RWPE1 (cell line): ENCODE data around the gene SREBF1.

Experiments used
- CTCF ChIA-PET: fragments of 350-600 bp; sonication (Branson Sonifier 250); formaldehyde crosslinking; extraction: SDS; loops from one replicate; lab custom pipeline; 2021; lab: Yijun Ruan, JAX
- POLR2A ChIA-PET: fragments of 400-600 bp; formaldehyde crosslinking; extraction: SDS; loops from one replicate; lab custom pipeline; 2020; ENCODE audit warnings: antibody characterized with exemption; ENCODE audit not compliant: low non-redundant PET; lab: Yijun Ruan, JAX
- DNase-seq: peaks from one replicate; pipeline ENCODE4 v3.0.0; 2012; ENCODE audit warnings: low spot score
- H3K27ac ChIP-seq: fragments of 450-650 bp; 2 replicates; pipeline ENCODE4 v1.5.1; 2017
- TF ChIP-seq, protein P1 (sequence below): fragments of 450-650 bp; conservative IDR thresholded peaks from 2 replicates; pipeline ENCODE4 v1.5.1; 2017; ENCODE audit warnings: low read depth, mild to moderate bottlenecking

Gene SREBF1

DNA sequence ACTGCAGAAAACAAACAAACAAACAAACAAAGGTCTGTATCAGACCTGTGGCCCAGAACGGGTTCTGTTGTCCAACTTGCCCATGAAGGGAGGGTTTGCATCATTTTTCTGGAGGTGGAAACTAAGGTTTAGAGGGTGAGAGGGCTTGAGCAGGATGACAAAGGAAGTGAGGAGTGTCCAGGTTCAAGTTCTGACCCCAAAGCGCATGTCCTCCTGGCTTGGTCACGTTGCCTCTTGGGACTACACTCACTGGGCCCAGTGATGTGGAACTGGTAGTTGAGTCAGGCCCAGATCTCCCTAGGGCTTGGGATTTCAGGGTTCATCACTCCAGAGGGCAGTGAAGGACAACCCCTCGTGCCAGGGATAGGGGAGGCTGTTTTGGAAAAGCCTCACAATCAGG lies 1.8 kb downstream of the SREBF1 start:
- CTCF ChIA-PET = interaction anchor here (0.7 kb wide), 1 partner anchor 173 kb away, joined by 3 read pairs; no protein-coding TSS in a partner anchor
- POLR2A ChIA-PET = interaction anchor here (0.6 kb wide), 1 partner anchor 9 kb away, joined by 7 read pairs; no protein-coding TSS in a partner anchor
- TF ChIP-seq, protein P1, sequence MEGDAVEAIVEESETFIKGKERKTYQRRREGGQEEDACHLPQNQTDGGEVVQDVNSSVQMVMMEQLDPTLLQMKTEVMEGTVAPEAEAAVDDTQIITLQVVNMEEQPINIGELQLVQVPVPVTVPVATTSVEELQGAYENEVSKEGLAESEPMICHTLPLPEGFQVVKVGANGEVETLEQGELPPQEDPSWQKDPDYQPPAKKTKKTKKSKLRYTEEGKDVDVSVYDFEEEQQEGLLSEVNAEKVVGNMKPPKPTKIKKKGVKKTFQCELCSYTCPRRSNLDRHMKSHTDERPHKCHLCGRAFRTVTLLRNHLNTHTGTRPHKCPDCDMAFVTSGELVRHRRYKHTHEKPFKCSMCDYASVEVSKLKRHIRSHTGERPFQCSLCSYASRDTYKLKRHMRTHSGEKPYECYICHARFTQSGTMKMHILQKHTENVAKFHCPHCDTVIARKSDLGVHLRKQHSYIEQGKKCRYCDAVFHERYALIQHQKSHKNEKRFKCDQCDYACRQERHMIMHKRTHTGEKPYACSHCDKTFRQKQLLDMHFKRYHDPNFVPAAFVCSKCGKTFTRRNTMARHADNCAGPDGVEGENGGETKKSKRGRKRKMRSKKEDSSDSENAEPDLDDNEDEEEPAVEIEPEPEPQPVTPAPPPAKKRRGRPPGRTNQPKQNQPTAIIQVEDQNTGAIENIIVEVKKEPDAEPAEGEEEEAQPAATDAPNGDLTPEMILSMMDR = no peak
- H3K27ac ChIP-seq = peak overlapping the region; percentile 100
- no peak for DNase-seq

DNA sequence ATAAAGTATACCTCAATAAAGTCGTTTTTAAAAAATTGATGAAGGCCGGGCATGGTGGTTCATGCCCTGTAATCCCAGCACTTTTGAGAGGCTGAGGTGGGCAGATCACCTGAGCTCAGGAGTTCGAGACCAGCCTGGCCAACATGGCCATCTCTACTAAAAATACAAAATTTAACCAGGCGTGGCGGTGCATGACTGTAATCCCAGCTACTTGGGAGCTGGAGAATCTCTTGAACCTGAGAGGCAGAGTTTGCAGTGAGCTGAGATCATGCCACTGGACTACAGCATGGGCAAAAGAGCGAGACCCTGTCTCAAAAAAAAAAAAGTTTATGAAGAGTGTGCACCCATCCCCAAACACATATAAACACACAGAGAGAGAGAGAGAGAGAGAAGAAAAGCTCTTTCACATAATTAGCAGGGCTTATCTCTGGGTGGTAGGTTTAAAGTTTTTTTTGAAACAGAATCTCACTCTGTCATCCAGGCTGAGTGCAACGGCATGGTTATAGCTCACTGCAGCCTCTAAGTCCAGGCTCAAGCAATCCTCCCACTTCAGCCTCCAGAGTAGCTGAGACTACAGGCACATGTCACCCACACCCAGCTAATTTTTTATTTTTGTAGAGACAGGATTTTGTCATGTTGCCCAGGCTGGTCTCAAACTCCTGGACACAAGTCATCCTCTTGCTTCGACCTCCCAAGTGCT lies 3.0 kb downstream of the SREBF1 start:
- peak overlapping the region; percentile 100 for H3K27ac ChIP-seq
- POLR2A ChIA-PET = interaction anchor here (0.6 kb wide), 1 partner anchor 33 kb away, joined by 4 read pairs; no protein-coding TSS in a partner anchor
- DNase-seq = no peak
- TF ChIP-seq, protein P1 = no peak
- CTCF ChIA-PET = interaction anchor here (0.7 to 1.2 kb wide), 3 partner anchors 9 to 26 kb away, joined by 3 to 4 read pairs (median 3); no protein-coding TSS in a partner anchor

DNA sequence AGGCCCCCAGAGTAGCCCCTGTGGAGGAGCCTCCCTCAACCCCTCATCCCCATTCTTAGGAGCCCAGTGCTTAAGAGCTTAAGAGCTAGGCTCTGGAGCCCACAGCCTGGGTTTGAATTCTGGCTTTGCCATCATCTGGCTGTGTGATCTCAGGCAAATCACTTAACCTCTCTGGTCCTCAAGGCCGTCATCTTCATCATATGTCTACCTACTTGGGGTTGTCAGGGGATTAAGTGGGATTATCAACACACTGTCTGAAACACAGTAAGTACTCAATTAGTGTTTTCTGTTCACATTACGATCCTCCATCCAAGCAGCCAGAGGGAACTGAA lies 4.8 kb downstream of the SREBF1 start:
- ChIA-PET POLR2A (no interaction called here), CTCF (interaction anchor here (0.6 kb wide), 2 partner anchors 59 to 191 kb away, joined by 3 read pairs; no protein-coding TSS in a partner anchor)
- no peak for DNase-seq
- TF ChIP-seq, protein P1 = no peak
- peak overlapping the region; percentile 58 for H3K27ac ChIP-seq

DNA sequence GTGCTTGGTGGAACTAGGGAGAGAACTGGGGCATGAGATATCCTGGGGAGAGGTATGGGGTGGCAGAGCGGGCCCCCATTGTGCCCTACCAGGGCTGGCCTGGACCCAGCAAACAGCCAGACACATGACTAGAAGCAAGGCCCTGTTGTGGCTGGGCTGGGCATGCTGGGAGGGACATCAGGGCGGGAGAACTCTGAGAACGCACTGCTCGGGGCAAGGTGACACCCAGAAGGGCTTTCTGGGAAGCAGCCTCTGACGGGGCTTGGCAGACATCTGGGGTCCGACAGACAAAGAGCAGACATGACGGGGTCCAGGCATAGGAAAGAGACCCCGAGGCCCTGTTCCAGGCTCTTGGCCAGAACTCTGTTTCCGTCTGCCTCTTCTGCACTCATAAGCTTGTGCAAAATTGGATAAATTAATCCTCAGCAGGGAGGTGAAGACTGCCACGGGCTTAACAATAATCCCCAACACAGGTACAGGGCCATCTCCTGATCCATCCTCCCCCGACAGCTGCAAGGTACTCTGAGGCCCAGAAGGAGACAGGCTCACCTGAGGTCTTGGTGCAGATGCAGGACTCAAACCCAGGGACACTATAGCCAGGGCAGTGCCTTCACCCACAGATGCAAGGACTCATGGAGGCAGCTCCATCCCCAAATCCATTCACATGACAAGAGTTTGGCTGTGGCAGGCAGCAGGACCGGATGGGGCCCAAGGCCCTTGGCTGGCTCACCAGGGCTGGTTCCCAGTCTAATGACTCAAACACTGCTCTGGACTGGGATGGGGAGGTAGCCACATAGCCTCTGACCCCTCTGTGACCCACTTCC lies 5.4 kb downstream of the SREBF1 start:
- DNase-seq = no peak
- CTCF ChIA-PET = interaction anchor here (0.6 kb wide), 2 partner anchors 59 to 190 kb away, joined by 3 read pairs; no protein-coding TSS in a partner anchor
- POLR2A ChIA-PET = no interaction called here
- TF ChIP-seq, protein P1 = no peak
- peak overlapping the region; percentile 58 for H3K27ac ChIP-seq

DNA sequence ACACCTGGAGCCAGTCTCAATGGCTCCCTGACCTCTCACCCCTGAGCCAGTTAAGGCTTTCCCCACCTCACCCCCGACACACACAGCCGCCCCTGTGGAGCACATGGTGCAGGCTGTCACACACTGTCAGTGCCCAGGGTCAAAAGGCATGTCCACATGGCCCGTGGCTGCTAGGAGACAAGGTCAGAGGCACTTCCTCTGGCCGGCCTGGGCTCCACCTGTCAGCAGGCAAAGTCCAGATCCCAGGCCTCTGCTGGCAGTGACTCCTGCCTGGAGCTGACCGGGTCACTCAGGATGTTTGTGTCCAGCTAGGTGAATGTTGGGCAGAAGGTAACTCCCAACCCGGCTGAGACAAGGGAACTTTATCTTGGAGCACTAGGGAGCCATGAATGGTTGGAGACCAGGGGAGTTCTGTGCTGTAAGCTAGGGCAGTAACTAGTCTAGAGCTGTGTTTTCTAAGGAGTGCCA lies 6.0 kb downstream of the SREBF1 start:
- DNase-seq = no peak
- TF ChIP-seq, protein P1 = no peak
- ChIA-PET POLR2A (no interaction called here), CTCF (no interaction called here)
- peak overlapping the region; percentile 58 for H3K27ac ChIP-seq

DNA sequence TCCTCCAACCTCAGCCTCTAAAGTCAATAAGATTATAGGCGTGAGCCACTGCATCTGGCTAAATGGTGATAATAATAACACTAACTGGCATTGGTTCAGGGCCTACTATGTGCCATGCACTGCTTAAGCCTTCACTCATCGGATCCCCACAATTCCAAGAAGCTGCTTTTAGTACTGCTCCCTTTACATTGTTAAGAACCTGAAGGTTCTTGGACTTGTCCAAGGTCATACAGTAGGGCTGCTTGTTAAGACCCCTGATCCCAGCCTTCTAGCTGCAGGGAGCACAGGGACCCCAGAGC lies 6.6 kb downstream of the SREBF1 start:
- H3K27ac ChIP-seq = peak overlapping the region; percentile 58
- ChIA-PET POLR2A (no interaction called here), CTCF (no interaction called here)
- DNase-seq = no peak
- TF ChIP-seq, protein P1 = no peak
